SK-N-MC (cell line): ENCODE results near the gene MXRA8.

Source experiments
- EZH2 ChIP-seq: fragments of 200-600 bp; sonication (generic); IDR thresholded peaks from one replicate; pipeline ENCODE4 v1.6.1; 2017; ENCODE audit warnings: antibody characterized with exemption
- POLR2AphosphoS5 ChIP-seq: IDR thresholded peaks from 2 replicates; pipeline ENCODE4 v1.6.1; 2012; ENCODE audit warnings: mild to moderate bottlenecking, low read depth, low read length, borderline replicate concordance

DNA sequence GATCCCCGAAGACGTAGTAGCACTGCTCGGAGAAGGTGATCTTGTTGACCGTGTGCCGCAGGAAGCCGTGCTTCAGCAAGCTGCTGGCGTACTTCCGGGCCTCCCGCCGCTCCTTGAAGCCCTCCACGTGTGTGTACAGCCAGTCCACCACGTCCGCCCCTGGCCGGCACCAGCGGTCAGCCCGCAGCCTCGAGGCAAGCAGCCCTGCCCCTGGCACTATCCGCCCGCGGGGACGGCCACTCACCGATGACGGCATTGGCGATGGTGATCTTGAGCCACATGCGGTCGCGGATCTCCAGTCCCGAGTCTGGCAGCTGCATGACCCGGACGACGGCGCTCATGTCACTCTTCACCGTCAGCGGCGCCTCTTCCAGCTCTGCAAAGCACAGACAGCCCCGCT lies 20.1 kb downstream of the MXRA8 start:
- TF ChIP-seq EZH2 = no peak
- no peak for TF ChIP-seq POLR2AphosphoS5
